Lung (tissue), 12 donors: ENCODE measurements around the gene SYNC. TPM values are rescaled to one million over a fixed set of nuclear protein-coding genes. Genes with fewer than 3 reads are reported as not detected.

ENCODE experiments used
- ATAC-seq: fragments of 200-7000 bp; cut with Tn5 transposase; one replicate; pipeline ENCODE4 v1.9.1; 2020; ENCODE audit warnings: moderate number of reproducible peaks; ENCODE audit not compliant: insufficient read depth, low FRiP score
- DNase-seq, 3 donors: peaks; one replicate each; pipeline ENCODE4 v3.0.0-alpha.2; 2013 to 2017
- H3K27ac ChIP-seq, 2 donors: one replicate each; pipeline ENCODE4 v1.5.1; 2013; ENCODE audit warnings: mild to moderate bottlenecking in 2 of 2, moderate library complexity in 2 of 2, control low read depth in 1 of 2, inconsistent platforms in 1 of 2, low read depth in 1 of 2, low read length in 1 of 2
- H3K27me3 ChIP-seq, 3 donors: one replicate each; pipeline ENCODE4 v1.5.1; 2013; ENCODE audit warnings: low read length in 2 of 3; ENCODE audit not compliant: control insufficient read depth in 3 of 3, insufficient read depth in 3 of 3
- H3K36me3 ChIP-seq, 4 donors: one replicate each; pipeline ENCODE4 v1.5.1; 2013; ENCODE audit warnings: low read length in 4 of 4, mild to moderate bottlenecking in 1 of 4, moderate library complexity in 1 of 4; ENCODE audit not compliant: control insufficient read depth in 4 of 4, insufficient read depth in 4 of 4
- H3K4me1 ChIP-seq, 5 donors: one replicate each; pipeline ENCODE4 v1.5.1; 2013; ENCODE audit warnings: low read length in 5 of 5, mild to moderate bottlenecking in 2 of 5, moderate library complexity in 1 of 5; ENCODE audit not compliant: control insufficient read depth in 5 of 5, insufficient read depth in 5 of 5
- H3K4me3 ChIP-seq: one replicate; pipeline ENCODE4 v1.5.1; 2013; ENCODE audit warnings: mild to moderate bottlenecking, control low read depth, moderate library complexity
- H3K9ac ChIP-seq, 2 donors: one replicate each; pipeline ENCODE4 v1.5.1; 2013; ENCODE audit warnings: low read length in 2 of 2, control low read depth in 1 of 2; ENCODE audit not compliant: insufficient read depth in 1 of 2
- H3K9me3 ChIP-seq, 4 donors: one replicate each; pipeline ENCODE4 v1.5.1; 2013; ENCODE audit warnings: low read length in 3 of 4, mild to moderate bottlenecking in 1 of 4, moderate library complexity in 1 of 4; ENCODE audit not compliant: control insufficient read depth in 4 of 4, insufficient read depth in 3 of 4
- WGBS, 2 donors: extraction: QIAGEN DNeasy Blood & Tissue Kit; methylation state at CpG; one replicate each; pipeline ENCODE4 v1.1.7; 2013; 5-methylcytosine and 5-hydroxymethylcytosine counted together
- polyA plus RNA-seq, 2 donors: library from polyadenylated mRNA; stranded (reverse); fragments of 200-250 nt; gene quantifications; one replicate each; pipeline ENCODE4 v1.2.1, GENCODE V29; 2013
- total RNA-seq, 2 donors: library from RNA; depleted of rRNA in 1 of 2; stranded (reverse); fragments of >200 nt in 1 of 2; gene quantifications; one replicate each; pipeline ENCODE4 v1.2.1, GENCODE V29; 2014 to 2021
- TF ChIP-seq, protein P1 (sequence below): IDR thresholded peaks from 2 replicates; pipeline ENCODE4 v1.5.1; 2012; ENCODE audit warnings: mild to moderate bottlenecking; ENCODE audit errors: control extremely low read depth, extremely low read depth
- donor health status: control.
- donor health status: control.
- donor health status: Bipolar disorder and iron deficiency.
- donor health status: healthy.
- donor health status: DM: yes; HTN: yes; CAD: no.

SYNC gene
- total and polyA plus RNA-seq, 4 donors: 2.0 to 15.4 (median 5.7) TPM

DNA sequence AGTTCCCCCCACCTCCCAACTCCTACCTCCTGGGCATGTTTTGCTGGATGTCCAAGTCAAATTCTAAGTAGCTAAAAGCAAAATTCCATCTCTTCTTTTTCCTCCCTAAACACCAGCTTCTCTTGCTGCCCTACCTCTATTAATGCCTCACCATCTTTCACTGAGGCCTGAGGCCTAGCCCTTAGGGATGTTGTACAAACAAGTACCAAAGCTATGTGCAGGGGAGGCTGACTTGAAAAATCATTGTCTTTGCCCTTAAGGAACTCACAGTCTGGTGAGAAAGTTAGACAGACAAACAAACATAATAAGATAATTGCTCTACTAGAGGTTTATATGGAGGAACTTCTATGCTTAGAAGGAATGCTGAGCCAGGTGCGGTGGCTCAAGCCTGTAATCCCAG is 25.3 kb upstream of the SYNC start:
- Histone ChIP-seq H3K9ac (no peak overlapping the region), H3K27me3 (no peaks in the 10 kb centered on the region), H3K36me3 (no peaks in the 10 kb centered on the region), H3K4me1 (peaks cover 0 to 14% (median 0%) of the 10 kb centered on the region in 5 donors), H3K9me3 (no peaks in the 10 kb centered on the region), H3K27ac (no peak overlapping the region), H3K4me3 (no peak overlapping the region)
- DNase-seq: no peak
- WGBS, 2 donors: 96 to 100% methylated on average over 1 of the region's 1 CpG
- ATAC-seq: no peak
- TF ChIP-seq, protein P1, sequence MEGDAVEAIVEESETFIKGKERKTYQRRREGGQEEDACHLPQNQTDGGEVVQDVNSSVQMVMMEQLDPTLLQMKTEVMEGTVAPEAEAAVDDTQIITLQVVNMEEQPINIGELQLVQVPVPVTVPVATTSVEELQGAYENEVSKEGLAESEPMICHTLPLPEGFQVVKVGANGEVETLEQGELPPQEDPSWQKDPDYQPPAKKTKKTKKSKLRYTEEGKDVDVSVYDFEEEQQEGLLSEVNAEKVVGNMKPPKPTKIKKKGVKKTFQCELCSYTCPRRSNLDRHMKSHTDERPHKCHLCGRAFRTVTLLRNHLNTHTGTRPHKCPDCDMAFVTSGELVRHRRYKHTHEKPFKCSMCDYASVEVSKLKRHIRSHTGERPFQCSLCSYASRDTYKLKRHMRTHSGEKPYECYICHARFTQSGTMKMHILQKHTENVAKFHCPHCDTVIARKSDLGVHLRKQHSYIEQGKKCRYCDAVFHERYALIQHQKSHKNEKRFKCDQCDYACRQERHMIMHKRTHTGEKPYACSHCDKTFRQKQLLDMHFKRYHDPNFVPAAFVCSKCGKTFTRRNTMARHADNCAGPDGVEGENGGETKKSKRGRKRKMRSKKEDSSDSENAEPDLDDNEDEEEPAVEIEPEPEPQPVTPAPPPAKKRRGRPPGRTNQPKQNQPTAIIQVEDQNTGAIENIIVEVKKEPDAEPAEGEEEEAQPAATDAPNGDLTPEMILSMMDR: no peak

DNA sequence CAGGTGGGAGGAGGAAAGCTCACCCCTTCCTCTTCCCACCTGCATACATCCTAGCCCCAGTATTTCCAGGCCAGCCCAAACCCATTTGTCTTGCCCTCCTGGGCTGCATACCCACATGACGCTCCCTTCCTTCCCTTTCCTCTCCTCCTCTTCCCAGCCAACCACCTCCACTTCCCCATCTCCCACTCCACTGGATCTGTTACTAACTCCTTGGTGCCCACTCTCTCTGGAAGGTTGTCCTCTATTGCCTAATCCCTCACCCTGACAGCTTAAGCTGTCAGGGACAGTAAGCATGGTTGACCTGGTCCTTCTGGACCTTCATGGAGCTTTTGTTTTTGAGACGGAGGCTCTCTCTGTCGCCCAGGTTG is 23.0 kb upstream of the SYNC start:
- DNase-seq: no peak
- TF ChIP-seq, protein P1: no peak
- H3K4me1 ChIP-seq: peaks cover 0 to 14% (median 0%) of the 10 kb centered on the region in 5 donors
- H3K9me3 ChIP-seq: no peaks in the 10 kb centered on the region
- 71 to 81% methylated on average over 3 of the region's 3 CpGs for WGBS, 2 donors
- H3K36me3 ChIP-seq: no peaks in the 10 kb centered on the region
- no peak overlapping the region for H3K4me3 ChIP-seq
- ATAC-seq: no peak
- peak overlapping the region in 1 of 2 donors; percentile 15 for H3K27ac ChIP-seq
- H3K9ac ChIP-seq: no peak overlapping the region
- H3K27me3 ChIP-seq: no peaks in the 10 kb centered on the region

DNA sequence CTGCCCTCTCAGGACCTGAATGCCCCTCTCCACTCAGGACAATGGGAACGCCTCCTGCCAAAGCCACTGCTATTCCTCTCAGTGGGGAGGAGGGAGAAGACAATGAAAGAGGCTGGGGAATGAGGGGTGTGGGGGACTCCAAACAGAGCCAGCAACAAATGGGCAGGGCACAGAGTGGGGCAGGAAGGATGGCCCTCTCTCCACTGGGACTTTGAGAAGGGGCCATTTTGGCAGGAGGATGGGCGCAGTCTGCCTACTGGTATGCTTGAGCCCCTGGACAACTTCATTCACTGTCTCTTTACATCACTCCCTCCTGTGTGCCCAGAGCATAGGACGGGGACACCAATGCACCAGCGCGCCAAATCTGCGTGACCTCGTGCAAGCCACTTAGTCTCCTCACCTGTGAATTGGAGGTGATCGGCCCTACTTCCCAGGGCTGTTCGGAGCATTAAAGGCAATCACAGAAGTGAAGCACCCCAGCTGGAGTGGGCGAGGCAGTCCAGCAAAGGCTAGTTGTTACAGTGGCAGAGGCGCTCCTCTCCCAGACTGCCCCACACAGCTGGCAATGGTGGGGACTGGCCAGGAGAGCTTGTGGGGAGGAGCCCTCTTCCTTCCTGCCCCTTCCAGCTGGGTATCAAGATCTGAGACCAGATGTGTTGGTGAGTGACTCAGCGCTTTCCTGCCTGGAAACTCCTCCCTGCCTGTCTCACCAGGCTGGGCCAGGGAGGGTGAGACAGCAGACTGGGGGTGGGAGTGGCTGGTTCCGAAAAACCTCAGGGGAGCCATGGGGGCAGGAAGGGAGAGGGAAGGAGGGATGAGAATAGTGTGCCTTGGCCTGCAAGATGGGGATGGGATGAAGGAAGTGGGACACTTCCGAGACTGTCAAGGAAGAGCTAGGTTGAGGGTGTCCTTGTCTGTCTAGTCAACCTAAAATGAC is 22.4 kb upstream of the SYNC start:
- DNase-seq: peak in 2 of 3 donors; percentile 8 to 44
- TF ChIP-seq, protein P1: no peak
- peak overlapping the region in 1 of 2 donors; percentile 15 for H3K27ac ChIP-seq
- peaks cover 0 to 14% (median 0%) of the 10 kb centered on the region in 5 donors for H3K4me1 ChIP-seq
- peak; percentile 80 for ATAC-seq
- H3K9ac ChIP-seq: no peak overlapping the region
- H3K36me3 ChIP-seq: no peaks in the 10 kb centered on the region
- H3K9me3 ChIP-seq: no peaks in the 10 kb centered on the region
- no peak overlapping the region for H3K4me3 ChIP-seq
- H3K27me3 ChIP-seq: no peaks in the 10 kb centered on the region
- WGBS, 2 donors: 35 to 47% methylated on average over 14 of the region's 14 CpGs
